DOHH2 (cell line): Measurements from ENCODE around the gene SLC43A2.
A peak's percentile ranks its signal among the peaks of the same experiment; 100 is the strongest.

Source experiments
- H3F3A ChIP-seq: fragments of 200-600 bp; sonication (generic), shearing (Covaris generic); 2 replicates; pipeline ENCODE4 v1.6.0; 2016; ENCODE audit warnings: antibody characterized with exemption, mild to moderate bottlenecking; ENCODE audit not compliant: control insufficient read depth, insufficient read depth
- H3K27ac ChIP-seq: fragments of 200-600 bp; sonication (generic); 2 replicates; pipeline ENCODE4 v1.5.1; 2014; ENCODE audit warnings: low read depth, mild to moderate bottlenecking, low read length, moderate library complexity
- H3K27me3 ChIP-seq: fragments of 200-600 bp; sonication (generic); 2 replicates; pipeline ENCODE4 v1.6.1; 2014; ENCODE audit warnings: mild to moderate bottlenecking, low read length, mixed read lengths; ENCODE audit not compliant: control insufficient read depth
- H3K36me3 ChIP-seq: fragments of 200-600 bp; sonication (generic); 2 replicates; pipeline ENCODE4 v1.6.1; 2014; ENCODE audit warnings: mild to moderate bottlenecking, low read length, moderate library complexity, mixed read lengths; ENCODE audit not compliant: control insufficient read depth
- H3K4me1 ChIP-seq: fragments of 200-600 bp; sonication (generic); 2 replicates; pipeline ENCODE4 v1.6.1; 2014; ENCODE audit warnings: mild to moderate bottlenecking, low read length, mixed read lengths; ENCODE audit not compliant: control insufficient read depth
- H3K4me2 ChIP-seq: fragments of 200-600 bp; sonication (generic); 2 replicates; pipeline ENCODE4 v1.6.0; 2014; ENCODE audit warnings: mild to moderate bottlenecking, low read length, moderate library complexity
- H3K4me3 ChIP-seq: fragments of 200-600 bp; sonication (generic); 2 replicates; pipeline ENCODE4 v1.5.1; 2014; ENCODE audit warnings: mild to moderate bottlenecking, low read length, mixed read lengths
- H3K79me2 ChIP-seq: fragments of 200-600 bp; sonication (generic); 2 replicates; pipeline ENCODE4 v1.6.1; 2014; ENCODE audit warnings: mild to moderate bottlenecking, low read length, mixed read lengths; ENCODE audit not compliant: control insufficient read depth
- H3K9me2 ChIP-seq: fragments of 200-600 bp; sonication (generic); replicated peaks from 2 replicates; pipeline ENCODE4 v1.6.1; 2014; ENCODE audit warnings: mild to moderate bottlenecking, low read length, mixed read lengths; ENCODE audit not compliant: control insufficient read depth
- H3K9me3 ChIP-seq: fragments of 200-600 bp; sonication (generic); 2 replicates; pipeline ENCODE4 v1.6.1; 2014; ENCODE audit warnings: antibody characterized with exemption, low read length, mixed read lengths; ENCODE audit not compliant: control insufficient read depth, insufficient read depth
- H4K20me1 ChIP-seq: fragments of 200-600 bp; sonication (generic); 2 replicates; pipeline ENCODE4 v1.6.0; 2014; ENCODE audit warnings: low read depth, mild to moderate bottlenecking, antibody characterized with exemption, low read length, moderate library complexity; ENCODE audit not compliant: control insufficient read depth, insufficient read depth
- EZH2phosphoT487 ChIP-seq: fragments of 200-600 bp; sonication (generic); IDR thresholded peaks from 2 replicates; pipeline ENCODE4 v1.6.1; 2017; ENCODE audit warnings: borderline replicate concordance, mild to moderate bottlenecking, antibody characterized with exemption, low read length, moderate library complexity, mixed read lengths
- TF ChIP-seq, protein P1 (sequence below): fragments of 200-600 bp; sonication (generic); IDR thresholded peaks from one replicate; pipeline ENCODE4 v1.5.1; 2014; ENCODE audit warnings: antibody characterized with exemption, mild to moderate bottlenecking, low read depth, low read length; ENCODE audit not compliant: poor library complexity, severe bottlenecking

The SLC43A2 gene

DNA sequence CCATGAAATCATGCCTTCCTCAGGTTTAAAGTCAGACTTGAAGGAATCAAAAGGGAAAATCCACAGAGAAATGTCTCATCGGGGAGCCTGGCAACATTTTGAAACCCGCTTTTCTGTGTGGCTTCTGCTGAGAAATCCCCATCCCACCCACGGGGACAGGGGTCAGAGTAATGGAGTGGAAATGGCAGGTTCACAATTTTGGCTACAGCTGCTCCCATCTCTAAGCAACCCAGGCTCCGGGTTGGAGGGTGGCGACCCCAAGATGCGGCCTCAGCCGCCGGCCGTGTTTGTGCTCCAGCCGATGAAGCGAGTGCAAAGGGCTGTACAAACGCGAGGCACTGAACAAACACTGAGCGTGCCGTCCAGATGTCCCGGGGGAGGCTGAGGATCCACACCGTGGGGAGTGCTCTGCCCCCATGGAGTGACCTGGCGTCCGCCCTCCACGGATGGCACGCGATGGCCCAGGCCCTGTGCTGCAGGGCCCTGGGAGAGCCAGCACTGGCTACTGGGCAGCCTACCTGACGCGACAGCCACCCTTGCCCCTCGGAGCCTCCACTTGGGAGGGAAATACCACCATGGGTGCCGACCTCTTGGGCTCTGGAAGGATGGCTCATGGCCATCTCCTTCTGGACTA lies 22.2 kb downstream of the SLC43A2 start:
- Histone ChIP-seq H3K4me3 (no peak overlapping the region), H3K27me3 (no peaks in the 10 kb centered on the region), H3F3A (no peaks in the 10 kb centered on the region), H3K9me2 (no peaks in the 10 kb centered on the region), H4K20me1 (no peaks in the 10 kb centered on the region), H3K79me2 (peaks cover 19% of the 10 kb centered on the region), H3K27ac (peak overlapping the region; percentile 32), H3K9me3 (no peaks in the 10 kb centered on the region), H3K4me1 (peaks cover 28% of the 10 kb centered on the region), H3K4me2 (0 out of 2 replicates have a peak overlapping the region, but pooled peaks have one; percentile 25), H3K36me3 (peaks cover 86% of the 10 kb centered on the region)
- TF ChIP-seq EZH2phosphoT487: no peak
- TF ChIP-seq, protein P1, sequence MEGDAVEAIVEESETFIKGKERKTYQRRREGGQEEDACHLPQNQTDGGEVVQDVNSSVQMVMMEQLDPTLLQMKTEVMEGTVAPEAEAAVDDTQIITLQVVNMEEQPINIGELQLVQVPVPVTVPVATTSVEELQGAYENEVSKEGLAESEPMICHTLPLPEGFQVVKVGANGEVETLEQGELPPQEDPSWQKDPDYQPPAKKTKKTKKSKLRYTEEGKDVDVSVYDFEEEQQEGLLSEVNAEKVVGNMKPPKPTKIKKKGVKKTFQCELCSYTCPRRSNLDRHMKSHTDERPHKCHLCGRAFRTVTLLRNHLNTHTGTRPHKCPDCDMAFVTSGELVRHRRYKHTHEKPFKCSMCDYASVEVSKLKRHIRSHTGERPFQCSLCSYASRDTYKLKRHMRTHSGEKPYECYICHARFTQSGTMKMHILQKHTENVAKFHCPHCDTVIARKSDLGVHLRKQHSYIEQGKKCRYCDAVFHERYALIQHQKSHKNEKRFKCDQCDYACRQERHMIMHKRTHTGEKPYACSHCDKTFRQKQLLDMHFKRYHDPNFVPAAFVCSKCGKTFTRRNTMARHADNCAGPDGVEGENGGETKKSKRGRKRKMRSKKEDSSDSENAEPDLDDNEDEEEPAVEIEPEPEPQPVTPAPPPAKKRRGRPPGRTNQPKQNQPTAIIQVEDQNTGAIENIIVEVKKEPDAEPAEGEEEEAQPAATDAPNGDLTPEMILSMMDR: no peak

- no peaks in the 10 kb centered on the region for H3K27me3 ChIP-seq
- H3K9me2 ChIP-seq: no peaks in the 10 kb centered on the region
- peaks cover 86% of the 10 kb centered on the region for H3K36me3 ChIP-seq
- no peak overlapping the region for H3K4me2 ChIP-seq
- H3K27ac ChIP-seq: 0 out of 2 replicates have a peak overlapping the region, but pooled peaks have one; percentile 32
- H4K20me1 ChIP-seq: no peaks in the 10 kb centered on the region
- no peaks in the 10 kb centered on the region for H3K9me3 ChIP-seq
- H3F3A ChIP-seq: no peaks in the 10 kb centered on the region; the same call in 1 of the 2 replicates
- peaks cover 25% of the 10 kb centered on the region for H3K79me2 ChIP-seq
- H3K4me1 ChIP-seq: peaks cover 28% of the 10 kb centered on the region
- no peak overlapping the region for H3K4me3 ChIP-seq
- TF ChIP-seq, protein P1: no peak
- TF ChIP-seq EZH2phosphoT487: no peak
Measured at GRCh38 chr17:1605681-1606351, 22.8 kb downstream of the SLC43A2 start.

- H4K20me1 ChIP-seq: no peaks in the 10 kb centered on the region
- no peaks in the 10 kb centered on the region for H3K27me3 ChIP-seq
- no peaks in the 10 kb centered on the region for H3K9me3 ChIP-seq
- H3F3A ChIP-seq: no peaks in the 10 kb centered on the region; the same call in 1 of the 2 replicates
- H3K9me2 ChIP-seq: no peaks in the 10 kb centered on the region
- H3K4me1 ChIP-seq: peaks cover 28% of the 10 kb centered on the region
- no peak overlapping the region for H3K4me3 ChIP-seq
- H3K27ac ChIP-seq: no peak overlapping the region
- peaks cover 25% of the 10 kb centered on the region for H3K79me2 ChIP-seq
- H3K4me2 ChIP-seq: no peak overlapping the region
- H3K36me3 ChIP-seq: peaks cover 83% of the 10 kb centered on the region
- TF ChIP-seq, protein P1: no peak
- TF ChIP-seq EZH2phosphoT487: no peak
Measured at GRCh38 chr17:1604831-1605528, 23.7 kb downstream of the SLC43A2 start.
